Trophoblast cell (in vitro differentiated cells and primary cell): ENCODE data around the gene PIGB.
A peak's percentile ranks its signal among the peaks of the same experiment; 100 is the strongest.

Experiments
- DNase-seq, 2 donors: peaks; one replicate each; pipeline ENCODE4 v3.0.0-alpha.2; 2016
- H2AFZ ChIP-seq: 2 replicates; pipeline ENCODE4 v1.6.1; 2013; ENCODE audit warnings: low read length, moderate library complexity, mild to moderate bottlenecking; ENCODE audit not compliant: insufficient read depth, poor library complexity
- H2AK5ac ChIP-seq: 2 replicates; pipeline ENCODE4 v1.6.1; 2013; ENCODE audit warnings: mild to moderate bottlenecking, low read length
- H2BK120ac ChIP-seq: 2 replicates; pipeline ENCODE4 v1.6.1; 2013; ENCODE audit warnings: low read length, mild to moderate bottlenecking, moderate library complexity; ENCODE audit not compliant: insufficient read depth, poor library complexity
- H2BK12ac ChIP-seq: 2 replicates; pipeline ENCODE4 v1.6.1; 2013; ENCODE audit warnings: mild to moderate bottlenecking, low read length, moderate library complexity
- H2BK5ac ChIP-seq: 2 replicates; pipeline ENCODE4 v1.6.1; 2013; ENCODE audit warnings: low read length, low read depth, moderate library complexity, mild to moderate bottlenecking; ENCODE audit not compliant: poor library complexity
- H3K14ac ChIP-seq: 2 replicates; pipeline ENCODE4 v1.6.1; 2013; ENCODE audit warnings: mild to moderate bottlenecking, low read length
- H3K18ac ChIP-seq: 2 replicates; pipeline ENCODE4 v1.6.1; 2013; ENCODE audit warnings: mild to moderate bottlenecking, low read length
- H3K23ac ChIP-seq: 2 replicates; pipeline ENCODE4 v1.6.1; 2013; ENCODE audit warnings: low read length
- H3K27ac ChIP-seq: 2 replicates; pipeline ENCODE4 v1.5.1; 2013; ENCODE audit warnings: low read depth, mild to moderate bottlenecking, inconsistent platforms, low read length, moderate library complexity
- H3K27me3 ChIP-seq: 2 replicates; pipeline ENCODE4 v1.6.1; 2013; ENCODE audit warnings: inconsistent platforms, mild to moderate bottlenecking, low read length, moderate library complexity; ENCODE audit not compliant: insufficient read depth
- H3K36me3 ChIP-seq, 2 experiments: 1 replicate in 1 of 2; 2 replicates in 1 of 2; pipeline ENCODE4 v1.6.1; 2013; ENCODE audit warnings: low read length in 2 of 2, mild to moderate bottlenecking in 2 of 2, moderate library complexity in 1 of 2; ENCODE audit not compliant: insufficient read depth in 2 of 2, control insufficient read depth in 1 of 2
- H3K4ac ChIP-seq: 2 replicates; pipeline ENCODE4 v1.6.1; 2013; ENCODE audit warnings: low read depth, mild to moderate bottlenecking, low read length, moderate library complexity
- H3K4me1 ChIP-seq, 2 experiments: 1 replicate in 1 of 2; 2 replicates in 1 of 2; pipeline ENCODE4 v1.6.1; 2013; ENCODE audit warnings: low read length in 2 of 2, mild to moderate bottlenecking in 2 of 2, moderate library complexity in 1 of 2; ENCODE audit not compliant: insufficient read depth in 2 of 2, control insufficient read depth in 1 of 2
- H3K4me2 ChIP-seq: 2 replicates; pipeline ENCODE4 v1.6.1; 2013; ENCODE audit warnings: inconsistent platforms, mild to moderate bottlenecking, low read length, moderate library complexity
- H3K4me3 ChIP-seq: 2 replicates; pipeline ENCODE4 v1.5.1; 2013; ENCODE audit warnings: mild to moderate bottlenecking, low read depth, low read length, inconsistent platforms
- H3K79me1 ChIP-seq: one replicate; pipeline ENCODE4 v1.6.1; 2013; ENCODE audit warnings: low read length
- H3K79me2 ChIP-seq: 2 replicates; pipeline ENCODE4 v1.6.1; 2013; ENCODE audit warnings: low read length, mild to moderate bottlenecking; ENCODE audit not compliant: control insufficient read depth, insufficient read depth, poor library complexity
- H3K9ac ChIP-seq: 2 replicates; pipeline ENCODE4 v1.6.1; 2013; ENCODE audit warnings: mild to moderate bottlenecking, low read length
- H3K9me3 ChIP-seq: 2 replicates; pipeline ENCODE4 v1.6.1; 2013; ENCODE audit warnings: low read depth, mild to moderate bottlenecking, control low read depth, inconsistent platforms, low read length; ENCODE audit not compliant: insufficient read depth
- H4K12ac ChIP-seq: 2 replicates; pipeline ENCODE4 v1.6.1; 2013; ENCODE audit warnings: low read depth, mild to moderate bottlenecking, low read length, moderate library complexity
- H4K8ac ChIP-seq: 2 replicates; pipeline ENCODE4 v1.6.1; 2013; ENCODE audit warnings: low read depth, mild to moderate bottlenecking, low read length, moderate library complexity
- H4K91ac ChIP-seq: one replicate; pipeline ENCODE4 v1.6.1; 2013; ENCODE audit warnings: low read depth, mild to moderate bottlenecking, low read length, moderate library complexity

Gene PIGB

DNA sequence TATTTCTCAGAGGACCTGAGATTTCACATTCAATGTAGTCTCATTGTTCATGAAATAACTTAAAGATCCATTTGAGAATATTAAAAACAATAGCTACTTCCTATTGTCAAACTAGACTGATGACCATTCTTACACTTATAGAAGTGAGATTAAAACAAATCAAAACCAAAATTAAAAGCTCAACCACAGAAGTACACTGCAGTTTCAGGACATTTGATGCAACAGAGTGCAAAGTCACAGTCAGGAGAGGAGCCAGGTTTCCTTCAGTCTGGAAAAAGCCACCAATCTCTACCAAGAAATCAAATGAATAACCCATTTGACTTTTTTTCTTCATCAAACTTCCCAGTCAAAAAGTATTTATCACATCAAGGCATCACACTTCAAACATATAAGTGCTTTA lies 83.7 kb downstream of the PIGB start:
- no peak overlapping the region for H3K23ac ChIP-seq
- no peak overlapping the region for H3K9ac ChIP-seq
- H3K79me1 ChIP-seq = no peaks in the 10 kb centered on the region
- no peak overlapping the region for H3K14ac ChIP-seq
- no peak overlapping the region for H2AK5ac ChIP-seq
- H3K79me2 ChIP-seq = peaks cover under 1% of the 10 kb centered on the region
- no peak overlapping the region for H3K4me3 ChIP-seq
- H3K4ac ChIP-seq = no peak overlapping the region
- H3K4me2 ChIP-seq = no peak overlapping the region
- peaks cover 0 to 4% of the 10 kb centered on the region in 2 experiments for H3K4me1 ChIP-seq
- H3K27ac ChIP-seq = no peak overlapping the region
- no peak overlapping the region for H3K18ac ChIP-seq
- no peaks in the 10 kb centered on the region for H3K9me3 ChIP-seq
- H4K91ac ChIP-seq = no peak overlapping the region
- DNase-seq = no peak
- H2AFZ ChIP-seq = no peak overlapping the region
- no peak overlapping the region for H4K12ac ChIP-seq
- no peak overlapping the region for H4K8ac ChIP-seq
- H2BK12ac ChIP-seq = no peak overlapping the region
- H2BK120ac ChIP-seq = no peak overlapping the region
- no peak overlapping the region for H2BK5ac ChIP-seq
- H3K27me3 ChIP-seq = no peaks in the 10 kb centered on the region
- H3K36me3 ChIP-seq = no peaks in the 10 kb centered on the region

DNA sequence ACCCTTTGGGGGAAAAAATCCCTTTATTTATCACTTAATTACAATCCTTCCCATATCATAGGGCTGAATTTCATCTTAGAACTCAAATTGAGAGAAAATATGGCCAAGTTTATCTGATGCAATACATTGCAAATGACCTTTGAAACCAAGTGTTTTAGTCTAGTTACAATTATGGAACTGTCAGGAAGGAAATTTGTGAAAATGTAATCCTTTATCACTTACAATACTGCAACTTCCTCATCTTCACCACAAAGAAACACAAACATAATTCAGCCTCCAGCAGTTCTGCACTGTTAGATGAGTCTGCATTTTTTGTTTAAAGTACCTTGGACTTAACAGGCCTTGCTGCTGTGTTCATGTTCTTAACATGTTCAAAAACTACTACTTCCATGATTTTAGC lies 84.5 kb downstream of the PIGB start:
- H4K12ac ChIP-seq = no peak overlapping the region
- H3K4me1 ChIP-seq = peaks cover 0 to 4% of the 10 kb centered on the region in 2 experiments
- H3K4ac ChIP-seq = no peak overlapping the region
- H3K14ac ChIP-seq = no peak overlapping the region
- no peak overlapping the region for H3K18ac ChIP-seq
- no peaks in the 10 kb centered on the region for H3K9me3 ChIP-seq
- H3K79me2 ChIP-seq = peaks cover 2% of the 10 kb centered on the region
- DNase-seq = peak in 1 of 2 donors; percentile 1
- H3K79me1 ChIP-seq = no peaks in the 10 kb centered on the region
- H3K27me3 ChIP-seq = no peaks in the 10 kb centered on the region
- no peak overlapping the region for H3K9ac ChIP-seq
- H2AK5ac ChIP-seq = no peak overlapping the region
- no peaks in the 10 kb centered on the region for H3K36me3 ChIP-seq
- no peak overlapping the region for H3K23ac ChIP-seq
- no peak overlapping the region for H3K27ac ChIP-seq
- H3K4me3 ChIP-seq = no peak overlapping the region
- H2BK5ac ChIP-seq = no peak overlapping the region
- H2BK120ac ChIP-seq = no peak overlapping the region
- no peak overlapping the region for H2BK12ac ChIP-seq
- no peak overlapping the region for H4K91ac ChIP-seq
- no peak overlapping the region for H2AFZ ChIP-seq
- no peak overlapping the region for H3K4me2 ChIP-seq
- no peak overlapping the region for H4K8ac ChIP-seq
